ENCODE data around the gene CCNB1IP1.

The CCNB1IP1 gene

DNA sequence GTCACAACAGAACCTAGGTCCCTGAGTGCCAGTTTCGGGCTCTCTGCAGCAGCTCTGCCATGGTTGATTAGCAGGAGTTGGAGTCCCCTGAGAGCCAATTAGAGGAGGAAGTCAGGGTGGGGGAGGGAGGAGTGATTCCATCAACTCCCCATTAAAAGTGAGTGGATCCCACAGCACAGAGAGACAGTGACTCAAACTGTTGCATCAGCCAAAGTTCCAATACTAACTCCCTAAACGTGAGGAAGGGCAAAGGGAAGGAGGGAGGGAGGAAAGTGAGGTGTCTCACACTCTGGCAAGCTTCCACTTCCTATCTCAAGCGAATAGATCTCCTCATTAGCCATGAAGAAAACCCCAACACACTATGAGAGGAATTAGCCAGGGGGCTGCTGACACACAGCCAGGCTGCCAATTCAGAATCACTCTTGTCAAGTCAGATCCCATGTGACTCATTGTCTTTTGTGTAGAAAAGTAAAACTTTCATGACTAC, 70.4 kb downstream of the CCNB1IP1 start:
- peak; percentile 37; the same call in 2 of the 3 replicates for ATAC-seq
- no peak for TF ChIP-seq SNAI2 (CRISPR knock-in tag; IDR thresholded peaks at IDR 0.05)

All from SK-N-SH treated with all-trans-retinoic acid at 6 μM for 48 hours (cell line).